ENCODE results near the gene HM13. TPM values are rescaled to one million over a fixed set of nuclear protein-coding genes. Genes with fewer than 3 reads are reported as not detected.

The HM13 gene
- total RNA-seq, 1 experiment from 2014 or later: 183 TPM

- ChIA-PET POLR2A (interaction anchor here (0.7 to 20.0 kb wide), 6 partner anchors 9 to 36 kb away, joined by 3 to 1106 read pairs (median 4); no protein-coding TSS in a partner anchor), CTCF (interaction anchor here (0.6 to 3.0 kb wide), 8 partner anchors 9 to 121 kb away, joined by 3 to 15 read pairs (median 5); no protein-coding TSS in a partner anchor), RAD21 (ENCODE audit: low non-redundant PET in 1 of 2, low total read pairs in 2 of 2, uncharacterized antibody in 2 of 2, unreplicated experiment in 2 of 2) (interaction anchor here (0.6 to 1.4 kb wide), 5 partner anchors 10 to 54 kb away, joined by 3 to 6 read pairs (median 3); no protein-coding TSS in a partner anchor)
- Histone ChIP-seq H3K9ac (ENCODE audit: low read length) (peak overlapping the region; percentile 99), H3K9me3 (ENCODE audit: control insufficient read depth in 1 of 2, insufficient read depth in 1 of 2, low read depth in 1 of 2, low read length in 2 of 2) (no peaks in the 10 kb centered on the region), H2AFZ (ENCODE audit: low read depth, low read length, poor library complexity, severe bottlenecking) (no peak overlapping the region), H3K4me2 (ENCODE audit: low read length) (peak overlapping the region; percentile 75), H3K27ac (ENCODE audit: low read depth, low read length) (peak overlapping the region; percentile 98), H3K36me3 (ENCODE audit: control insufficient read depth in 1 of 2, insufficient read depth in 2 of 2, low read length in 2 of 2) (peaks cover 0 to 13% of the 10 kb centered on the region in 2 experiments; a peak in 2 of 4 replicates), H3K4me1 (ENCODE audit: control insufficient read depth in 1 of 2, insufficient read depth in 2 of 2, low read length in 2 of 2) (peaks cover 44 to 81% of the 10 kb centered on the region in 2 experiments), H4K20me1 (ENCODE audit: insufficient read depth) (no peaks in the 10 kb centered on the region; the same call in 1 of the 2 replicates), H3K9me2 (ENCODE audit: insufficient read depth) (no peaks in the 10 kb centered on the region), H3K79me2 (ENCODE audit: insufficient read depth, low read length) (peaks cover 27% of the 10 kb centered on the region), H3K27me3 (ENCODE audit: insufficient read depth, low read length) (no peaks in the 10 kb centered on the region), H3K4me3 (replicated peaks in 1 of 2; ENCODE audit: low read depth in 1 of 2, low read length in 2 of 2) (peak overlapping the region; percentile 11 to 25)
- DNase-seq (ENCODE audit: low read depth, low spot score): peak; percentile 72
- peak; percentile 33 for ATAC-seq
- BruUV-seq (replicated peaks): no TSS peak
- intact Hi-C loops (cut with micrococcal nuclease): no loop called here
- TF ChIP-seq ATF3 (IDR thresholded peaks at IDR 0.05) (no peak), POLR2AphosphoS5 (IDR thresholded peaks at IDR 0.05; ENCODE audit: low read depth, low read length) (peak; percentile 52; the same call in 1 of the 2 replicates)
These were observed 88.7 kb downstream of the HM13 start for GRCh38 chr20:31602779-31603441.

- Histone ChIP-seq H3K27ac (ENCODE audit: low read depth, low read length) (peak overlapping the region; percentile 98), H3K79me2 (ENCODE audit: insufficient read depth, low read length) (peaks cover 27% of the 10 kb centered on the region), H3K4me3 (replicated peaks in 1 of 2; ENCODE audit: low read depth in 1 of 2, low read length in 2 of 2) (peak overlapping the region; percentile 91 to 96), H2AFZ (ENCODE audit: low read depth, low read length, poor library complexity, severe bottlenecking) (no peak overlapping the region), H3K36me3 (ENCODE audit: control insufficient read depth in 1 of 2, insufficient read depth in 2 of 2, low read length in 2 of 2) (peaks cover 0 to 13% of the 10 kb centered on the region in 2 experiments; a peak in 2 of 4 replicates), H3K9me2 (ENCODE audit: insufficient read depth) (no peaks in the 10 kb centered on the region), H3K27me3 (ENCODE audit: insufficient read depth, low read length) (no peaks in the 10 kb centered on the region), H3K4me1 (ENCODE audit: control insufficient read depth in 1 of 2, insufficient read depth in 2 of 2, low read length in 2 of 2) (peaks cover 50 to 81% of the 10 kb centered on the region in 2 experiments), H4K20me1 (ENCODE audit: insufficient read depth) (no peaks in the 10 kb centered on the region; the same call in 1 of the 2 replicates), H3K9ac (ENCODE audit: low read length) (peak overlapping the region; percentile 99), H3K9me3 (ENCODE audit: control insufficient read depth in 1 of 2, insufficient read depth in 1 of 2, low read depth in 1 of 2, low read length in 2 of 2) (no peaks in the 10 kb centered on the region), H3K4me2 (ENCODE audit: low read length) (peak overlapping the region; percentile 75)
- BruUV-seq (replicated peaks): no TSS peak
- TF ChIP-seq YY1 (IDR thresholded peaks at IDR 0.05; ENCODE audit: extremely low read depth, insufficient replicate concordance, low read depth, low read length) (peak; percentile 11), TCF7L2 (IDR thresholded peaks at IDR 0.05; ENCODE audit: borderline replicate concordance, extremely low read depth, insufficient read depth, insufficient read length) (peak; percentile 89), POLR2AphosphoS5 (IDR thresholded peaks at IDR 0.05; ENCODE audit: low read depth, low read length) (peak; percentile 92), SP1 (IDR thresholded peaks at IDR 0.05; ENCODE audit: low read depth) (no peak), SRF (IDR thresholded peaks at IDR 0.05; ENCODE audit: low read depth) (no peak)
- TF ChIP-seq, protein P1, sequence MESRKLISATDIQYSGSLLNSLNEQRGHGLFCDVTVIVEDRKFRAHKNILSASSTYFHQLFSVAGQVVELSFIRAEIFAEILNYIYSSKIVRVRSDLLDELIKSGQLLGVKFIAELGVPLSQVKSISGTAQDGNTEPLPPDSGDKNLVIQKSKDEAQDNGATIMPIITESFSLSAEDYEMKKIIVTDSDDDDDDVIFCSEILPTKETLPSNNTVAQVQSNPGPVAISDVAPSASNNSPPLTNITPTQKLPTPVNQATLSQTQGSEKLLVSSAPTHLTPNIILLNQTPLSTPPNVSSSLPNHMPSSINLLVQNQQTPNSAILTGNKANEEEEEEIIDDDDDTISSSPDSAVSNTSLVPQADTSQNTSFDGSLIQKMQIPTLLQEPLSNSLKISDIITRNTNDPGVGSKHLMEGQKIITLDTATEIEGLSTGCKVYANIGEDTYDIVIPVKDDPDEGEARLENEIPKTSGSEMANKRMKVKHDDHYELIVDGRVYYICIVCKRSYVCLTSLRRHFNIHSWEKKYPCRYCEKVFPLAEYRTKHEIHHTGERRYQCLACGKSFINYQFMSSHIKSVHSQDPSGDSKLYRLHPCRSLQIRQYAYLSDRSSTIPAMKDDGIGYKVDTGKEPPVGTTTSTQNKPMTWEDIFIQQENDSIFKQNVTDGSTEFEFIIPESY (IDR thresholded peaks at IDR 0.05; ENCODE audit: extremely low read depth, insufficient replicate concordance, low read length): peak; percentile 83
- ChIA-PET POLR2A (interaction anchor here (0.7 to 20.0 kb wide), 14 partner anchors 8 to 758 kb away, joined by 3 to 1106 read pairs (median 7); partner anchors contain the start of gene BCL2L1), CTCF (interaction anchor here (0.7 to 3.0 kb wide), 9 partner anchors 9 to 120 kb away, joined by 4 to 24 read pairs (median 6); no protein-coding TSS in a partner anchor), RAD21 (ENCODE audit: low non-redundant PET in 1 of 2, low total read pairs in 2 of 2, uncharacterized antibody in 2 of 2, unreplicated experiment in 2 of 2) (interaction anchor here (1.1 to 1.9 kb wide), 5 partner anchors 9 to 37 kb away, joined by 4 to 6 read pairs (median 4); no protein-coding TSS in a partner anchor)
- intact Hi-C loops (cut with micrococcal nuclease): no loop called here
- ATAC-seq (peak; percentile 42), DNase-seq (ENCODE audit: low read depth, low spot score) (peak; percentile 96)
These were observed 89.8 kb downstream of the HM13 start for GRCh38 chr20:31603822-31604566.

All from HCT116 (cell line).